ENCODE data around the gene CACNG7. TPM values are rescaled to one million over a fixed set of nuclear protein-coding genes. Genes with fewer than 3 reads are reported as not detected.
A peak's percentile ranks its signal among the peaks of the same experiment; 100 is the strongest.

The CACNG7 gene
- polyA plus RNA-seq, 3 donors, result not detected

DNA sequence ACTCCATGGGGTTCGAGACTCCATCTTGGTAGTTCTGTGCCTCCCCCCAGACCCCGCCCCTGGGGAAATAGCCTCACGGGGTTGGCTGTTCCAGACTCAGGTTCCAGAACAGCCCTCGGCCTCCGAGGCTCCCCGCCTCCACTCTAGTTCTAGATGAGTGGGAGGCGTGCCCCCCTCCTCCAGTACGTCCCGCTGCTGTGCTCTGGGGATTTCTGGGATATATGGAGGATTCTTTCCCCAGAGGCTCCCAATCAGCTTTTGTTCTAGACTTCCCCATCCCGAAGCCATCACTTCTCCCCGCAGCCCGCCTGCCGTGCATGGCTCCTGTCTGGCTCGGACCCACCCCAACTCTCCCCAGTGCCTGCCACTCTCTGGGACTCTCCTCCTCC, 1.9 kb upstream of the CACNG7 start:
- H3K9me3 Mint-ChIP-seq, result peaks cover 0 to 35% (median 22%) of the 10 kb centered on the region in 7 donors
- peaks cover 27% of the 10 kb centered on the region for H3K4me1 Mint-ChIP-seq
- no peaks in the 10 kb centered on the region for H3K36me3 ChIP-seq (replicated peaks in 1 of 2; ENCODE audit: control insufficient read depth in 1 of 2, insufficient read depth in 2 of 2, low read length in 2 of 2)
- intact Hi-C loops (cut with micrococcal nuclease), result loop anchor here (2.0 kb wide), 1 partner anchor 124 kb away; no protein-coding TSS in a partner anchor
- no peaks in the 10 kb centered on the region for H4K20me1 ChIP-seq (ENCODE audit: insufficient read depth, low read length)
- peaks cover 73 to 81% (median 75%) of the 10 kb centered on the region in 3 donors for H3K27me3 Mint-ChIP-seq (ENCODE audit: low read depth in 3 of 3)
- no peak overlapping the region for H3K27ac ChIP-seq (ENCODE audit: low read depth in 1 of 2, low read length in 2 of 2)
- TF ChIP-seq CTCF (IDR thresholded peaks at IDR 0.05), result peak; percentile 5
- H3K9me3 ChIP-seq (replicated peaks in 1 of 2; ENCODE audit: control insufficient read depth in 1 of 2, insufficient read depth in 1 of 2, low read length in 2 of 2), result peaks cover 0 to 16% of the 10 kb centered on the region in 2 donors
- H3K27ac Mint-ChIP-seq, result no peak overlapping the region
- no peak for DNase-seq
- no peaks in the 10 kb centered on the region for H3K79me2 ChIP-seq (ENCODE audit: insufficient read depth, low read length)
- no peak overlapping the region for H3K4me3 ChIP-seq (replicated peaks in 1 of 3; ENCODE audit: low read depth in 2 of 3, low read length in 3 of 3)
- H3K4me2 ChIP-seq (replicated peaks; ENCODE audit: extremely low read depth, low read length, poor library complexity, severe bottlenecking), result peak overlapping the region; percentile 13
- WGBS (ENCODE audit: insufficient coverage), result 0% methylated on average over 1 of the region's 14 CpGs
- peak overlapping the region in 1 of 2 donors; percentile 87 for H3K4me3 Mint-ChIP-seq
- H3K4me1 ChIP-seq (ENCODE audit: control insufficient read depth in 1 of 2, insufficient read depth in 2 of 2, low read length in 2 of 2), result peaks cover 14 to 24% of the 10 kb centered on the region in 2 donors
- H3K36me3 Mint-ChIP-seq, result peaks cover 14 to 23% of the 10 kb centered on the region in 2 donors
- peaks cover 32 to 73% of the 10 kb centered on the region in 2 donors for H3K27me3 ChIP-seq (ENCODE audit: control insufficient read depth in 2 of 2, insufficient read depth in 2 of 2, low read length in 2 of 2)
- no peak overlapping the region for H2AFZ ChIP-seq (ENCODE audit: insufficient read depth, low read depth, low read length, poor library complexity, severe bottlenecking)
- H3K9ac ChIP-seq (ENCODE audit: insufficient read depth, low read length, poor library complexity, severe bottlenecking), result no peak overlapping the region

DNA sequence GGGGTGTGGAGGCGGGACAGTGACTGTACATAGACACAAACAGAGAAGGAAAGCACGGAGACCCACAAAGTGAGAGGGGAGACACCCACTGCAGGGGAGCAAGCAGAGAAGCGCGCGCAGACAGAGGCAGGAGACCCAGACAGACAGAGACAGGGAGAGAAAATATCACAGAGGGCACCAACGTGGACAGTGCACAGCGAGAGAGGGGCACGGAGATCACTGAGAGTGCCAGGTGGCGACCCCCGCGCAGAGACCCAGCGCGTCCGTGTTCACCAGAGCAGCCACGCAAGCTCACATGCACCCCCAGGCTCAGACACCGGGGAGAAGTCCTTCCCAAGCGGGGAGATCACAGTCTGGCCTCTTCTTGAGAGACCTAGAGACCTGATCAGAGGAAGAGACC, 1.4 kb upstream of the CACNG7 start:
- Histone ChIP-seq H3K4me1 (ENCODE audit: control insufficient read depth in 1 of 2, insufficient read depth in 2 of 2, low read length in 2 of 2) (peaks cover 14 to 24% of the 10 kb centered on the region in 2 donors), H3K4me3 (replicated peaks in 1 of 3; ENCODE audit: low read depth in 2 of 3, low read length in 3 of 3) (no peak overlapping the region), H3K9me3 (replicated peaks in 1 of 2; ENCODE audit: control insufficient read depth in 1 of 2, insufficient read depth in 1 of 2, low read length in 2 of 2) (peaks cover 0 to 16% of the 10 kb centered on the region in 2 donors), H3K27me3 (ENCODE audit: control insufficient read depth in 2 of 2, insufficient read depth in 2 of 2, low read length in 2 of 2) (peaks cover 32 to 75% of the 10 kb centered on the region in 2 donors), H3K9ac (ENCODE audit: insufficient read depth, low read length, poor library complexity, severe bottlenecking) (no peak overlapping the region), H2AFZ (ENCODE audit: insufficient read depth, low read depth, low read length, poor library complexity, severe bottlenecking) (no peak overlapping the region), H3K79me2 (ENCODE audit: insufficient read depth, low read length) (no peaks in the 10 kb centered on the region), H3K27ac (ENCODE audit: low read depth in 1 of 2, low read length in 2 of 2) (no peak overlapping the region), H3K4me2 (replicated peaks; ENCODE audit: extremely low read depth, low read length, poor library complexity, severe bottlenecking) (peak overlapping the region; percentile 13), H3K36me3 (replicated peaks in 1 of 2; ENCODE audit: control insufficient read depth in 1 of 2, insufficient read depth in 2 of 2, low read length in 2 of 2) (no peaks in the 10 kb centered on the region), H4K20me1 (ENCODE audit: insufficient read depth, low read length) (no peaks in the 10 kb centered on the region)
- H3K4me1 Mint-ChIP-seq, result peaks cover 27% of the 10 kb centered on the region
- peaks cover 75 to 84% (median 80%) of the 10 kb centered on the region in 3 donors for H3K27me3 Mint-ChIP-seq (ENCODE audit: low read depth in 3 of 3)
- no peak overlapping the region for H3K27ac Mint-ChIP-seq
- H3K9me3 Mint-ChIP-seq, result peaks cover 0 to 35% (median 22%) of the 10 kb centered on the region in 7 donors
- peak overlapping the region in 1 of 2 donors; percentile 87 for H3K4me3 Mint-ChIP-seq
- H3K36me3 Mint-ChIP-seq, result peaks cover 14 to 23% of the 10 kb centered on the region in 2 donors
- intact Hi-C loops (cut with micrococcal nuclease), result loop anchor here (2.0 kb wide), 1 partner anchor 123 kb away; no protein-coding TSS in a partner anchor
- 16% methylated on average over 12 of the region's 17 CpGs for WGBS (ENCODE audit: insufficient coverage)
- TF ChIP-seq CTCF (IDR thresholded peaks at IDR 0.05), result no peak
- no peak for DNase-seq

Data from CD14-positive monocyte (primary cell).